ENCODE data around the gene HLA-DMB.
"Not testable (repeated sequence)": the region's sequence is repeated elsewhere in the genome, so short reads cannot be mapped to it uniquely, and the experiment has no call there.

HLA-DMB gene

GRCh38 chr6:32949113-32949512 lies 8.3 kb upstream of the HLA-DMB start:
- DNase-seq = no peak

- peak; percentile 35 for DNase-seq
These were observed 7.0 kb upstream of the HLA-DMB start for GRCh38 chr6:32947552-32948465.

GRCh38 chr6:32946893-32947292 lies 6.1 kb upstream of the HLA-DMB start:
- no peak for DNase-seq

- DNase-seq = no peak
These were observed 5.1 kb upstream of the HLA-DMB start for GRCh38 chr6:32945953-32946352.

GRCh38 chr6:32945108-32945760 lies 4.4 kb upstream of the HLA-DMB start:
- DNase-seq = no peak

- no peak for DNase-seq
These were observed 3.2 kb upstream of the HLA-DMB start for GRCh38 chr6:32943864-32944649.

- not testable (repeated sequence) for DNase-seq
These were observed 1.8 kb upstream of the HLA-DMB start for GRCh38 chr6:32942555-32943123.

- no peak for DNase-seq
These were observed 463 bp upstream of the HLA-DMB start for GRCh38 chr6:32941214-32941768.

GRCh38 chr6:32938494-32938893 lies 2.3 kb downstream of the HLA-DMB start:
- DNase-seq = no peak

- no peak for DNase-seq
These were observed 3.6 kb downstream of the HLA-DMB start for GRCh38 chr6:32937230-32937633.

GRCh38 chr6:32936239-32937152 lies 4.3 kb downstream of the HLA-DMB start:
- no peak for DNase-seq

- DNase-seq = no peak
These were observed 5.1 kb downstream of the HLA-DMB start for GRCh38 chr6:32935551-32936238.

- DNase-seq = peak; percentile 12
These were observed 7.2 kb downstream of the HLA-DMB start for GRCh38 chr6:32933661-32934085.

GRCh38 chr6:32932132-32932868 lies 8.5 kb downstream of the HLA-DMB start:
- DNase-seq = no peak

- no peak for DNase-seq
These were observed 9.6 kb downstream of the HLA-DMB start for GRCh38 chr6:32931211-32931610.

- no peak for DNase-seq
These were observed 18.7 kb downstream of the HLA-DMB start for GRCh38 chr6:32922083-32922482.

GRCh38 chr6:32920715-32921114 lies 20.1 kb downstream of the HLA-DMB start:
- DNase-seq = no peak

- peak; percentile 56 for DNase-seq
These were observed 27.9 kb downstream of the HLA-DMB start for GRCh38 chr6:32912951-32913350.

- DNase-seq = no peak
These were observed 31.9 kb downstream of the HLA-DMB start for GRCh38 chr6:32908897-32909296.

GRCh38 chr6:32906539-32906938 lies 34.3 kb downstream of the HLA-DMB start:
- DNase-seq = no peak
